ENCODE measurements around the gene MVB12B. TPM values are rescaled to one million over a fixed set of nuclear protein-coding genes. Genes with fewer than 3 reads are reported as not detected.

Gene MVB12B
- total RNA-seq, 1 experiment from 2014 or later: 5.7 TPM

GRCh38 chr9:126399251-126399650 lies 72.6 kb downstream of the MVB12B start:
- POLR2A ChIA-PET: no interaction called here
- H3K4me3 Mint-ChIP-seq: no peak overlapping the region; the same call in 1 of the 2 replicates
- no peak for ATAC-seq
- DNase-seq (ENCODE audit: low spot score): no peak
- H3K4me1 Mint-ChIP-seq: peaks cover 17% of the 10 kb centered on the region
- no peaks in the 10 kb centered on the region for H3K9me3 Mint-ChIP-seq
- no peak for TF ChIP-seq ATF1 (CRISPR knock-in tag; IDR thresholded peaks at IDR 0.05)
- TF ChIP-seq ZNF396 (CRISPR knock-in tag; IDR thresholded peaks at IDR 0.05; ENCODE audit: borderline replicate concordance): no peak
- TF ChIP-seq, protein P1, sequence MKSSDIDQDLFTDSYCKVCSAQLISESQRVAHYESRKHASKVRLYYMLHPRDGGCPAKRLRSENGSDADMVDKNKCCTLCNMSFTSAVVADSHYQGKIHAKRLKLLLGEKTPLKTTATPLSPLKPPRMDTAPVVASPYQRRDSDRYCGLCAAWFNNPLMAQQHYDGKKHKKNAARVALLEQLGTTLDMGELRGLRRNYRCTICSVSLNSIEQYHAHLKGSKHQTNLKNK (CRISPR knock-in tag; IDR thresholded peaks at IDR 0.05): no peak
- no peak for TF ChIP-seq EMX1 (CRISPR knock-in tag; IDR thresholded peaks at IDR 0.05)
- TF ChIP-seq, protein P2, sequence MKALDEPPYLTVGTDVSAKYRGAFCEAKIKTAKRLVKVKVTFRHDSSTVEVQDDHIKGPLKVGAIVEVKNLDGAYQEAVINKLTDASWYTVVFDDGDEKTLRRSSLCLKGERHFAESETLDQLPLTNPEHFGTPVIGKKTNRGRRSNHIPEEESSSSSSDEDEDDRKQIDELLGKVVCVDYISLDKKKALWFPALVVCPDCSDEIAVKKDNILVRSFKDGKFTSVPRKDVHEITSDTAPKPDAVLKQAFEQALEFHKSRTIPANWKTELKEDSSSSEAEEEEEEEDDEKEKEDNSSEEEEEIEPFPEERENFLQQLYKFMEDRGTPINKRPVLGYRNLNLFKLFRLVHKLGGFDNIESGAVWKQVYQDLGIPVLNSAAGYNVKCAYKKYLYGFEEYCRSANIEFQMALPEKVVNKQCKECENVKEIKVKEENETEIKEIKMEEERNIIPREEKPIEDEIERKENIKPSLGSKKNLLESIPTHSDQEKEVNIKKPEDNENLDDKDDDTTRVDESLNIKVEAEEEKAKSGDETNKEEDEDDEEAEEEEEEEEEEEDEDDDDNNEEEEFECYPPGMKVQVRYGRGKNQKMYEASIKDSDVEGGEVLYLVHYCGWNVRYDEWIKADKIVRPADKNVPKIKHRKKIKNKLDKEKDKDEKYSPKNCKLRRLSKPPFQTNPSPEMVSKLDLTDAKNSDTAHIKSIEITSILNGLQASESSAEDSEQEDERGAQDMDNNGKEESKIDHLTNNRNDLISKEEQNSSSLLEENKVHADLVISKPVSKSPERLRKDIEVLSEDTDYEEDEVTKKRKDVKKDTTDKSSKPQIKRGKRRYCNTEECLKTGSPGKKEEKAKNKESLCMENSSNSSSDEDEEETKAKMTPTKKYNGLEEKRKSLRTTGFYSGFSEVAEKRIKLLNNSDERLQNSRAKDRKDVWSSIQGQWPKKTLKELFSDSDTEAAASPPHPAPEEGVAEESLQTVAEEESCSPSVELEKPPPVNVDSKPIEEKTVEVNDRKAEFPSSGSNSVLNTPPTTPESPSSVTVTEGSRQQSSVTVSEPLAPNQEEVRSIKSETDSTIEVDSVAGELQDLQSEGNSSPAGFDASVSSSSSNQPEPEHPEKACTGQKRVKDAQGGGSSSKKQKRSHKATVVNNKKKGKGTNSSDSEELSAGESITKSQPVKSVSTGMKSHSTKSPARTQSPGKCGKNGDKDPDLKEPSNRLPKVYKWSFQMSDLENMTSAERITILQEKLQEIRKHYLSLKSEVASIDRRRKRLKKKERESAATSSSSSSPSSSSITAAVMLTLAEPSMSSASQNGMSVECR (CRISPR knock-in tag; IDR thresholded peaks at IDR 0.05; ENCODE audit: borderline replicate concordance): no peak
- no peak for TF ChIP-seq ZNF219 (CRISPR knock-in tag; IDR thresholded peaks at IDR 0.05; ENCODE audit: borderline replicate concordance)
- TF ChIP-seq, protein P3, sequence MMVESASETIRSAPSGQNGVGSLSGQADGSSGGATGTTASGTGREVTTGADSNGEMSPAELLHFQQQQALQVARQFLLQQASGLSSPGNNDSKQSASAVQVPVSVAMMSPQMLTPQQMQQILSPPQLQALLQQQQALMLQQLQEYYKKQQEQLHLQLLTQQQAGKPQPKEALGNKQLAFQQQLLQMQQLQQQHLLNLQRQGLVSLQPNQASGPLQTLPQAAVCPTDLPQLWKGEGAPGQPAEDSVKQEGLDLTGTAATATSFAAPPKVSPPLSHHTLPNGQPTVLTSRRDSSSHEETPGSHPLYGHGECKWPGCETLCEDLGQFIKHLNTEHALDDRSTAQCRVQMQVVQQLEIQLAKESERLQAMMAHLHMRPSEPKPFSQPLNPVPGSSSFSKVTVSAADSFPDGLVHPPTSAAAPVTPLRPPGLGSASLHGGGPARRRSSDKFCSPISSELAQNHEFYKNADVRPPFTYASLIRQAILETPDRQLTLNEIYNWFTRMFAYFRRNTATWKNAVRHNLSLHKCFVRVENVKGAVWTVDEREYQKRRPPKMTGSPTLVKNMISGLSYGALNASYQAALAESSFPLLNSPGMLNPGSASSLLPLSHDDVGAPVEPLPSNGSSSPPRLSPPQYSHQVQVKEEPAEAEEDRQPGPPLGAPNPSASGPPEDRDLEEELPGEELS (CRISPR knock-in tag; IDR thresholded peaks at IDR 0.05): no peak
- TF ChIP-seq ZBTB43 (CRISPR knock-in tag; IDR thresholded peaks at IDR 0.05): no peak
- TF ChIP-seq, protein P4, sequence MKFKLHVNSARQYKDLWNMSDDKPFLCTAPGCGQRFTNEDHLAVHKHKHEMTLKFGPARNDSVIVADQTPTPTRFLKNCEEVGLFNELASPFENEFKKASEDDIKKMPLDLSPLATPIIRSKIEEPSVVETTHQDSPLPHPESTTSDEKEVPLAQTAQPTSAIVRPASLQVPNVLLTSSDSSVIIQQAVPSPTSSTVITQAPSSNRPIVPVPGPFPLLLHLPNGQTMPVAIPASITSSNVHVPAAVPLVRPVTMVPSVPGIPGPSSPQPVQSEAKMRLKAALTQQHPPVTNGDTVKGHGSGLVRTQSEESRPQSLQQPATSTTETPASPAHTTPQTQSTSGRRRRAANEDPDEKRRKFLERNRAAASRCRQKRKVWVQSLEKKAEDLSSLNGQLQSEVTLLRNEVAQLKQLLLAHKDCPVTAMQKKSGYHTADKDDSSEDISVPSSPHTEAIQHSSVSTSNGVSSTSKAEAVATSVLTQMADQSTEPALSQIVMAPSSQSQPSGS (CRISPR knock-in tag; IDR thresholded peaks at IDR 0.05; ENCODE audit: borderline replicate concordance, low read depth): no peak
- no peak for TF ChIP-seq AFF4 (CRISPR knock-in tag; IDR thresholded peaks at IDR 0.05; ENCODE audit: borderline replicate concordance)
- no peak for TF ChIP-seq ZBTB21 (CRISPR knock-in tag; IDR thresholded peaks at IDR 0.05; ENCODE audit: borderline replicate concordance)
- TF ChIP-seq RORB (CRISPR knock-in tag; IDR thresholded peaks at IDR 0.05): no peak
- TF ChIP-seq FOXP1 (CRISPR knock-in tag; IDR thresholded peaks at IDR 0.05; ENCODE audit: borderline replicate concordance): no peak
- no peak for TF ChIP-seq MYBL2 (CRISPR knock-in tag; IDR thresholded peaks at IDR 0.05)
- TF ChIP-seq USF1 (CRISPR knock-in tag; IDR thresholded peaks at IDR 0.05): no peak
- no peak for TF ChIP-seq GRHL2 (CRISPR knock-in tag; IDR thresholded peaks at IDR 0.05; ENCODE audit: insufficient replicate concordance, severe bottlenecking)
- no peak for TF ChIP-seq JUN (CRISPR knock-in tag; IDR thresholded peaks at IDR 0.05)
- H3K27me3 Mint-ChIP-seq (ENCODE audit: low read depth): no peaks in the 10 kb centered on the region
- no peaks in the 10 kb centered on the region for H3K36me3 Mint-ChIP-seq
- CTCF ChIA-PET: interaction anchor here (0.8 to 4.6 kb wide), 26 partner anchors 9 to 996 kb away, joined by 3 to 41 read pairs (median 12); no protein-coding TSS in a partner anchor
- no peak overlapping the region for H3K27ac Mint-ChIP-seq

Measured in WTC11 (cell line).